NCI-H2081 treated with DMSO at 0.1 percent for 48 hours (cell line): ENCODE results near the gene LIN52.
"Not testable (repeated sequence)": the region's sequence is repeated elsewhere in the genome, so short reads cannot be mapped to it uniquely, and the experiment has no call there.

Experiments used
- DNase-seq: peaks from one replicate; lab custom pipeline; 2025; lab: John Stamatoyannopoulos, UW

Gene LIN52

GRCh38 chr14:74109369-74109768 is 24.6 kb downstream of the LIN52 start:
- no peak for DNase-seq

- DNase-seq, result not testable (repeated sequence)
Observed at GRCh38 chr14:74111395-74112216, 26.9 kb downstream of the LIN52 start.

GRCh38 chr14:74125487-74125886 is 40.7 kb downstream of the LIN52 start:
- not testable (repeated sequence) for DNase-seq

- DNase-seq, result no peak
Observed at GRCh38 chr14:74126315-74127013, 41.7 kb downstream of the LIN52 start.

- no peak for DNase-seq
Observed at GRCh38 chr14:74127634-74128033, 42.9 kb downstream of the LIN52 start.

- DNase-seq, result no peak
Observed at GRCh38 chr14:74133833-74134481, 49.2 kb downstream of the LIN52 start.

GRCh38 chr14:74134484-74134883 is 49.7 kb downstream of the LIN52 start:
- DNase-seq, result no peak

GRCh38 chr14:74135426-74135825 is 50.7 kb downstream of the LIN52 start:
- no peak for DNase-seq

GRCh38 chr14:74140374-74140850 is 55.7 kb downstream of the LIN52 start:
- no peak for DNase-seq

- no peak for DNase-seq
Observed at GRCh38 chr14:74141703-74142102, 56.9 kb downstream of the LIN52 start.

- no peak for DNase-seq
Observed at GRCh38 chr14:74142523-74142922, 57.8 kb downstream of the LIN52 start.

- DNase-seq, result no peak
Observed at GRCh38 chr14:74144789-74145188, 60.0 kb downstream of the LIN52 start.

- no peak for DNase-seq
Observed at GRCh38 chr14:74147571-74147970, 62.8 kb downstream of the LIN52 start.

GRCh38 chr14:74148705-74149104 is 63.9 kb downstream of the LIN52 start:
- DNase-seq, result no peak

GRCh38 chr14:74155287-74155686 is 70.5 kb downstream of the LIN52 start:
- DNase-seq, result no peak

GRCh38 chr14:74155749-74156148 is 71.0 kb downstream of the LIN52 start:
- no peak for DNase-seq

GRCh38 chr14:74160763-74161162 is 76.0 kb downstream of the LIN52 start:
- no peak for DNase-seq

- DNase-seq, result no peak
Observed at GRCh38 chr14:74161526-74162158, 76.9 kb downstream of the LIN52 start.

GRCh38 chr14:74169906-74170305 is 85.2 kb downstream of the LIN52 start:
- no peak for DNase-seq

GRCh38 chr14:74176400-74176793 is 91.6 kb downstream of the LIN52 start:
- DNase-seq, result no peak

- no peak for DNase-seq
Observed at GRCh38 chr14:74179856-74180255, 95.1 kb downstream of the LIN52 start.

- DNase-seq, result no peak
Observed at GRCh38 chr14:74190927-74191575, 106.3 kb downstream of the LIN52 start.
